HFF-Myc (cell line): ENCODE measurements around the gene EVI5L.

Experiments used
- DNase-seq: peaks from one replicate; pipeline ENCODE4 v3.0.0-alpha.2; 2011; ENCODE audit warnings: low read depth; ENCODE audit errors: extremely low read depth
- H3K4me3 ChIP-seq: replicated peaks from 2 replicates; pipeline ENCODE4 v1.5.1; 2011; ENCODE audit warnings: low read depth, mild to moderate bottlenecking, control low read depth, low read length
- CTCF ChIP-seq: IDR thresholded peaks from 2 replicates; pipeline ENCODE4 v1.5.1; 2012; ENCODE audit warnings: mild to moderate bottlenecking, low read depth, low read length, control low read depth; ENCODE audit errors: missing control alignments

The EVI5L gene

DNA sequence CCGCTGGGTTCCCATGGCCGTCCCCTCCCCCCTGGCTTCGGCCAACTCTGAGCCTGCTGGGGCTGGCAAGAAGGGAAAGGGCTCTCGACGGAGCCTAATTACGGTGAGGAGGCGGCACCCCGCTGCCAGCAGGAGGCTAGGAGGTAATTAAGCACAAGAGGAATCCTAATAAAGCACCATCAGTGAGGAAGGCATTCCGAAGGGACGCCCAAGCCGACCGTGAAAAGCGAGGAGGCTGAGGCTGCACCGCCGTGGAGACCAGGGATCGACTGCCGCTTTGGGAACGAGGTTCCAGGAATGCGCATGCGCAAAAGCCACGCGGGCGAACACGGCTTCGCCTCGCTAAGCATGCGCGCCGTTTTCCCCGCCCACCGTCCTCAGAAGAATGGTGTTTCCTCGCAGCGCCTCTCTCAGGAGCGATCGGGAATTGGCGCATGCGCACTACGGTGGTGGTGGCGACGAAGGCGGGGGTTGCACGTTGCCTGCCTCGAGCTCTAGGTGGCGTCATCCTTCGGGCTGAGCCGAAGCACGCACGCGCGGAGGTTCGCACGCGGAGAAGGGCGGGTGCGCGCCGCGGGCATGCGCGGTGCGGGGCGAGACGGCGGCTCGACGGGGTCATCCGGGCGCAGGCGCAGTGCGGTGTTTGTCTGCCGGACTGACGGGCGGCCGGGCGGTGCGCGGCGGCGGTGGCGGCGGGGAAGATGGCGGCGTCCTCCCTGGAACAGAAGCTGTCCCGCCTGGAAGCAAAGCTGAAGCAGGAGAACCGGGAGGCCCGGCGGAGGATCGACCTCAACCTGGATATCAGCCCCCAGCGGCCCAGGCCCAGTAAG lies 73.4 kb downstream of the EVI5L start, which contains the start of gene MAP2K7:
TSS of gene MAP2K7 (plus strand) at position 634 of the 830 bp plus-strand sequence. CDS start at position 702, 68 bp downstream.
- peak; percentile 50 for TF ChIP-seq CTCF
- DNase-seq: peak; percentile 99
- peak within 1 kb of the TSS; percentile 94 for H3K4me3 ChIP-seq

DNA sequence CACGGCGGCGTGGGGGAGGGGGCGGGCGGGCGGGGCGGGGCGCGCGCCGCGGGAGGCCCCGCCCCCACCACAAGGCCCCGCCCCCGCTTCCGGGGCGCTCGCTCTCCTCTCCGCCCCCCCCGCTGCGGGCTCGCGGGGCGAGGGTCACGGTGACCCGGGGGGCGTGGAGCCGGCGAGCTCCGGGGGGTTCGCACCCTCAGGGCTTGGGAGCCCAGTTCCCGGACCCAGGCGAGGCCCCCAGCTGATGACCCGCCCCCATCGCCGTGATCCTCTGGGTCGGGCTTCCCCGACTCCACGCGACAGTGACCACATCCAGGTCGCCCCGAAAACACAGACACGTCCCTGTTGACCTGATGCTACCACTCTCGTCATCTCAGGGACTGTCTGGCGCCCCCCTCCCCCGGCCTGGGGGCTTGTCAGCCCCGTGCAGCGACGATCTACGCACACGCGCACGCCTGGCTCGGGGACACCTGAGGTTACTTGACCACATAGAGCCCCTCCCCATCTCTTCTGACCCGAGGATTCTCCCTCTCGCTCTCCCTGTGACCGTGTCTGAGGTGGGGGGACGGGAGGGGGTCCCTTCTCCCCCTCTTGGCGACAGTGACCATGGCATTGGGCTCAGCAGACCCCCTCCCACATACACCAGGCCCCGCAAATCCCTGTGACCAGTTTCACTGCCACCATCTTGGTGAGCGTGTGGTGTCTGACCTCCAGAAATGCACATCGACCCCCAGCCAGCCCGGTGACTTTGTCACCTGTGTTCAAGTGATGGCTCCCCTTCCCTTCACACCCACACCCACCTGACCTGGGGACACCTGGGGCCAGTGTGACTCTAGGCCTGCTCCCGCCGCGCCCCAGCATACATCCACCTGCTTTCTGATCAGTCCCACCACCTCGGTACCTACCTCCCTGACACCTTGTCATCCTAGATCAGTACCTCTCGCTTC lies 74.3 kb downstream of the EVI5L start:
- H3K4me3 ChIP-seq: peak overlapping the region; percentile 94
- DNase-seq: no peak
- no peak for TF ChIP-seq CTCF

GRCh38 chr19:7905268-7905667 lies 75.2 kb downstream of the EVI5L start:
- H3K4me3 ChIP-seq: peak overlapping the region; percentile 94
- DNase-seq: no peak
- TF ChIP-seq CTCF: no peak

GRCh38 chr19:7905859-7906258 lies 75.8 kb downstream of the EVI5L start:
- no peak for DNase-seq
- no peak for TF ChIP-seq CTCF
- no peak overlapping the region for H3K4me3 ChIP-seq

DNA sequence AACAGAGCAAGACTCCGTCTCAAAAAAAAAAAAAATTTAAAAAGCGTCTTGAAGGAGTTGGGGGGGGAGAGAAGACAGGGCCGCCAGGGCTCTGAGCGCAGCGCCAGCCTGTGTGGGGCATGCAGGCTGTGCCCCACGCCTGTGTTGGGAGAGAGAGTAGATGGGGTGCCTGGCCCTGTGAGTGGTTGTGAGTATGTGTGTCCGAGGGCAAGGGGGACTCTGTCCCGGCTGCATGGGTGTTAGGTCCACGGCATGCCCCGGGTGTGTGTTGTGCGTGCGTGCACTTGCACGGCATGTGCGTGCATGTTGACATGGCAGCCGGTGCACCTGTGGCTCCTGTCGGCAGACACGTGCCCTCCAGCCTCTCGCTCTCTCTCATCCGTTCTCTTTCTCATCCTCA lies 77.1 kb downstream of the EVI5L start:
- no peak overlapping the region for H3K4me3 ChIP-seq
- no peak for TF ChIP-seq CTCF
- no peak for DNase-seq

DNA sequence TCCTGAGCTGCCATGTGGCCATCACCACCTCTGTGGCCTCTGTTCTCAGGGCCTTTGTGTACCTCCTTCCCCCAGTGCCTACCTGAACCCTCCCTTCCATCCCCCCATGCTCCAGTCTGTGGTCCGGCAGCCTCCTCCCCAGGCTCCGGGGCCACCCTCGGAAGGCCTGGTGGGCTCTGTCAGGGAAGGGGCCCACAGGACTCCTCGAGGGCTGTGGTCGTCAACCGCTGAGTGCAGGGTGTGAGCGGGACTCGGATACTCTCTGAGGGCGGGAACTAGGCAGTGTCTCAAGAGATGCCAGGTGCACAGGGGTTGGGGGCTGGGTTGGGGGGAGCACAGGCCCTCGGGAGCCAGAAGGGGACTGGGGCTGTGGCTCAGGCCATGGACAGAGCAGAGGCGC lies 77.5 kb downstream of the EVI5L start:
- no peak overlapping the region for H3K4me3 ChIP-seq
- DNase-seq: no peak
- TF ChIP-seq CTCF: no peak
